Occipital lobe (tissue), 2 donors: ENCODE data around the gene PPP1R9A. TPM values are rescaled to one million over a fixed set of nuclear protein-coding genes. Genes with fewer than 3 reads are reported as not detected.
"Not testable (repeated sequence)": the region's sequence is repeated elsewhere in the genome, so short reads cannot be mapped to it uniquely, and the experiment has no call there.

Source experiments
- DNase-seq: peaks from one replicate; lab custom pipeline; 2025; lab: John Stamatoyannopoulos, UW
- total RNA-seq: library from RNA; depleted of rRNA; stranded (reverse); fragments of >200 nt; gene quantifications from one replicate; pipeline ENCODE4 v1.2.3, GENCODE V29; 2014

Gene PPP1R9A
- total RNA-seq, 1 donor from 2014 or later: 115 TPM

GRCh38 chr7:94972296-94972695, 64.9 kb downstream of the PPP1R9A start:
- no peak for DNase-seq

- DNase-seq: no peak
Measured at GRCh38 chr7:94973844-94974243, 66.5 kb downstream of the PPP1R9A start.

GRCh38 chr7:94974423-94974822, 67.0 kb downstream of the PPP1R9A start:
- DNase-seq: no peak

- no peak for DNase-seq
Measured at GRCh38 chr7:94975336-94975735, 67.9 kb downstream of the PPP1R9A start.

GRCh38 chr7:94980418-94981142, 73.2 kb downstream of the PPP1R9A start:
- DNase-seq: no peak

GRCh38 chr7:94995921-94996320, 88.5 kb downstream of the PPP1R9A start:
- no peak for DNase-seq

GRCh38 chr7:94996369-94996768, 89.0 kb downstream of the PPP1R9A start:
- DNase-seq: no peak

GRCh38 chr7:94997547-94997946, 90.2 kb downstream of the PPP1R9A start:
- DNase-seq: no peak

- DNase-seq: no peak
Measured at GRCh38 chr7:94998266-94999068, 91.1 kb downstream of the PPP1R9A start.

GRCh38 chr7:94999069-94999351, 91.6 kb downstream of the PPP1R9A start:
- no peak for DNase-seq

GRCh38 chr7:94999601-95000000, 92.2 kb downstream of the PPP1R9A start:
- DNase-seq: not testable (repeated sequence)

GRCh38 chr7:95001258-95001657, 93.9 kb downstream of the PPP1R9A start:
- no peak for DNase-seq

GRCh38 chr7:95001815-95002561, 94.6 kb downstream of the PPP1R9A start:
- no peak for DNase-seq

- DNase-seq: no peak
Measured at GRCh38 chr7:95002775-95003174, 95.4 kb downstream of the PPP1R9A start.

GRCh38 chr7:95004618-95005247, 97.3 kb downstream of the PPP1R9A start:
- no peak for DNase-seq

GRCh38 chr7:95006010-95006409, 98.6 kb downstream of the PPP1R9A start:
- DNase-seq: no peak

GRCh38 chr7:95008773-95009172, 101.4 kb downstream of the PPP1R9A start:
- DNase-seq: not testable (repeated sequence)

GRCh38 chr7:95011146-95011928, 103.9 kb downstream of the PPP1R9A start:
- DNase-seq: no peak

- DNase-seq: no peak
Measured at GRCh38 chr7:95011995-95012394, 104.6 kb downstream of the PPP1R9A start.

GRCh38 chr7:95018021-95018420, 110.6 kb downstream of the PPP1R9A start:
- DNase-seq: no peak

- no peak for DNase-seq
Measured at GRCh38 chr7:95026018-95026417, 118.6 kb downstream of the PPP1R9A start.
